ENCODE measurements around the gene AKR1C8.
"Not testable (repeated sequence)": the region's sequence is repeated elsewhere in the genome, so short reads cannot be mapped to it uniquely, and the experiment has no call there.

Gene AKR1C8

DNA sequence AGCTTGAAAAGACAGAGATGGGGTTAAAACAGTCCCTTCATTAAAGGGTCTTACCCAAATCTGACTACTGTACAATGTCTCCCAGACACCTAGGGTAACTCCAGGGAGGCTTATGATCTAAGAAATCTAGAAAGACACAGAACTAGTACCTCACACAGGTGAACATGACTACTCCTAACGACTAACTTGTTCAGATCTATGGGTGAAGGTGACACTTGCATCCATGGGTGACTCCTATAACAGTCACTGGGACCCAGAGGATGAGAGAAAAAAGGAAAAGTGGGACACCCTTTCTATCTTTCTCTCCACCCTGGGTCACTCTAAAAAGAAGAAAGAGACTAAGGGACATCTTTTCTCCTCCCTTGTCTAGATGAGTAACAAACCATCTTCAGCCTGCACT, 19.2 kb downstream of the AKR1C8 start:
- DNase-seq: no peak

DNA sequence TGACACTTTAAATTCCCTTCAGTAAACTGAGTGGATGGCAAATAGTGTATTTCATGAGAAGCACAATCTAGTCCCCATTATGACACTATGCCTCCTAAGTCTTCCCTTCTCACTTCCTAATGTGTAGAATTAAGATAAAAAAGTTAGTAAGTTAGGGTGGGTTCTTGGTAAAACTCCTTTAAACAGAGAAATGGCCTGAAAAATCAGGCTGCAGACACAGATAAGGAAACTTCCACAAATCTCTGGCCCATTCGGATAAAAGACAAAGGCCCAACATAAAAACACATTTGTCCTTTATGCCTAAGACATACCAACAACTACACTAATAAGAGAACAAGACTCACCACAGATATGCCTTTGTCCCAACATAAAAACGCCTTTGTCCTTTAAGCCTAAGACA, 21.5 kb downstream of the AKR1C8 start:
- DNase-seq: no peak

DNA sequence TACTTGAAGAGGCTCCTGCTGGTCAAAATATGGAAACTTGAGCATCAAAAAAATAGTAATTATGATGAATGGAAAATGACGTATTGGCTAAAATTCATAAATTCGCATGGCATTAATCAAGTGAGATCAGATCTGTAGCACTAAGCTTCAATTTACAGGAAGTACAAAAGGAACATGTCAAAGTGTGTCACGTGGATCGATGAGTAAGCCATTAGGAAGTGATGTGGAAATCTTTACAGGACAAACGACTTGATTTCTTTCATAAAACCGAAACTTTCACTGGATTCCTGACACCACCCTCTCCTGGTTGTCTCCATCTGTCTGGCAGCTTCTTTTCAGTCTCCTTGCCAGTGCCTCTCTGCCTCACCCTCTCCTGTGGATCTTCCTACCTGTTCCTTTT, 25.8 kb downstream of the AKR1C8 start:
- no peak for DNase-seq

DNA sequence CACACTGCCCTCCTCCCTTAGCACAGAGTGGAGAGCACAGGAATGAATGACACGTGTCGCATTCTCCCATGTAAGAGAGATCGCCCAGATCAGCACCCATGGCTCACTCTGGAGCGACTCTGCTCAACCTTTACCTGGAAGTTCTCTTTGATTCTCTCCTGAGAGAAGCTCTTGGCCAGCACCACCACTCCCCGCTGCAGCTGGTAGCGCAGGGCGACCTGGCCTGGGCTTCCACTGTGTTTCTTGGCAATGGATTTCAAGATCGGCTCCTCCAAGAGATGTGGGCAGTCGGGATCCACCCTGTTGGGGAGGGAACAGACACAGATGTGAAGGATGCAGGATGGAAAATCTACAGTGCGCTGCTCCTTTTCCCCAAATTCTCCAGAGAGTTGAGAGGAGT, 27.4 kb downstream of the AKR1C8 start:
- no peak for DNase-seq

DNA sequence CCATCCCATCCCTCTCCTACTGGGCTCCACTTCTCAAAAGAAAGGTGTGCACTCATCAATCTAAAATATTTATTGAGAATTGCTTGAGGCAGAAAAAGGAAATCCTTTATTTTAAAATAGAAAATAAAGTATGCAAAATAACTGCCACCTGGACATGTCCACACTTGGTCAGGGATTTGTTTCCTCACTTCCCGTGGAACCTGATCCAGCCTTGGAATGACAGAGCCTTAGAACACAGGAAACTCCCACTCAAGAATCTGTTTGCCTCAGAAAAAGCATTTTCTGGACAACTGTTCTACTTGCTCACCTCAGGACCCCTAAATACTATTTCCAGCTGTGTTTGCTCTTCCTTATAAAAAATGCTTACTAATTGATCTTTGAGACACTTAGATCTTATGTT, 29.0 kb downstream of the AKR1C8 start:
- DNase-seq: no peak

DNA sequence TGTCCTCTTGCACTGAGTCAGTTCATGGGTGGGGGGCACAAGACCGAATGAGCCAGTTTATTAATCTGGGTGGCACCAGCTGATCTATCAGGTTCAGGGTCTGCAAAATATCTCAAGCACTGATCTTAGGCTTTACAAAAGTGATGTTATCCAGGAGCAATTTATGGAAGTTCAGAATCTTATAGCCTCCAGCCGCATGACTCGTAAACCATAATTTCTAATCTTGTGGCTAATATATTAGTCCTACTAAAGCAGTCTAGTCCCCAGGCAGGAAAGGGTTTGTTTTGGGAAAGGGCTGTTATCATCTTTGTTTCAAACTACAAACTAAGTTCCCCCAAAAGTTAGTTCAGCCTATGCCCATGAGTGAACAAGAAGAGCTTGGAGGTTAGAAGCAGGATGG, 33.9 kb downstream of the AKR1C8 start:
- DNase-seq: no peak

DNA sequence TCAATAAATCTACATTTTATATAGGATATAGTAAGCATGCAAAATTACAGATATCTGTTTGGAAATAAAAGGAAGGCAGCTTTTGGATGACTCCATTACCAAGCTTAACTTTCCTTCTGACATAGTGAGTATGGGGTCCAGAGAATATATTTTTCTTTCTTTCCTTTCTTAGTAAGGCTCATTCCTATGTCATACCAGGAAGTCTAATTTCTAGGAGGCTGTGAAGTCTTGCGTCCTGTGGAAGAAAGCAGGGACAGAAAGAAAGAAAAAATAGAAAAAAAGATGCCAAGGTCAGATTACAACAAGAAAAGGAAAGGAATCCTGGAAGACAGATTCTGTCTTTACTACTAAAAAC, 36.3 kb downstream of the AKR1C8 start:
- DNase-seq: no peak

DNA sequence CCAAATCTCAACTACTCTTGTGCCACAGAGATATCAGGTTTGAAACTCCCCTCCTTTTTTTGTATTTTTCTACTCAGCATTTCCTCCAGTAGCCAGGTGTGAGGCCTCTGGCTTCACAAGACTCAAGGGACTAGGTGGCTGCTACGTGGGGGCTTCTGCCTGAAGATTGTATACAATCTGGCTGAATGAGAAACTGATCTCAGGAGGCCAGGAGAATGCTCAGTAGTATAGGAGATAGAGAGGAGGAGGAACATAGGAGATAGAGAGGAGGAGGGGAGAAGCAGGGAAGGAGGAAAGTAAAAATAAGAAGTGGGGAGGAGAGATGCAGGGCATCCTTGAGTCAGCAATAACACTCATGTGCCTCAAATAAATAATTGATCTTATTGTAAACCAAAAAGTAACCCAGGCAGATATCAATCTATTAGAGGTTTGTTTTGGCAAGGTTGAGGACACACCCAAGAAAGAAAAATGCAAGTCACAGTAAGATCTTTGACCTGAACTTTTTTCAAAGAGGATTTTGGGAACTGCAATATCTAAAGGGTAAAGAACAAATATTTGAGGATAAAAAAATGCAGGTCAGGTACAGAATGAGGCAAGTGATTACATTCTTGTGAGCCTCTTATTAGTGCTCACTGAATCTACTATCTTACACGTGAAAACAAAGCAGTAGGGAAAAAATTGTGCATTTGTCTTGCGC, 36.8 kb downstream of the AKR1C8 start:
- no peak for DNase-seq

DNA sequence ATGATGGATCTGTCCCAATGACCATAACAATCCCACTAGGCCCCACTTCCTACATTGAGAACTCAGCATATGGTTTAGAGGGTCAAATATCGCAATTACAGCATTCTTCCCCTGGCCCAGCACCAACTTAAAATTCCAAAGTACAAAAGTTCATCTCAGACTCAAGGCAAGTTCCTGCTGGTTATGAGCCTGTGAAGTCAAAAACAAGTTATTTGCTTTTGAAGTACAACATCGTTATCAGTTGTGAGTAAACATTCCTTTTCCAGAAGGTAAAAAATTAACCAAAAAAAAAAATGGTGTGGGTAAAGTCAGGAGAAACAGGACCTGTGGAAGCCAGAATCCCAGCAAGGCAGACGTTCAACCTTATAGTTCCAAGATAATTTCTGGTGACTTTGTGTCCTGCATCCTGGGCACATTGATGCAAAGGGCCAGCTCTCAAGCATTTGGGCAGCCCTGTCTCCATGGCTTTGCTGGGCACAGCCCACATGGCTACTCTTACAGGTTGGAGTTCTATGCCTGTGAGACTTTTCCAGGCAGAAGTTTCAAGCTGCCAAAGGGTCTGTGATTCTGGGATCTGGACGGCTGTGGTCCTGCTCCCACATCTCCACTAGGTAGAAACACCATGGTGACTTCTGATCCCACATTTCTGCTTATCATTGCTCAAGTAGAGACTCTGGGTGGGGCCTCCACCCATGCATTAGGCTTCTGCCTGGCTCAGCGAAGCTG, 37.5 kb downstream of the AKR1C8 start:
- DNase-seq: no peak

DNA sequence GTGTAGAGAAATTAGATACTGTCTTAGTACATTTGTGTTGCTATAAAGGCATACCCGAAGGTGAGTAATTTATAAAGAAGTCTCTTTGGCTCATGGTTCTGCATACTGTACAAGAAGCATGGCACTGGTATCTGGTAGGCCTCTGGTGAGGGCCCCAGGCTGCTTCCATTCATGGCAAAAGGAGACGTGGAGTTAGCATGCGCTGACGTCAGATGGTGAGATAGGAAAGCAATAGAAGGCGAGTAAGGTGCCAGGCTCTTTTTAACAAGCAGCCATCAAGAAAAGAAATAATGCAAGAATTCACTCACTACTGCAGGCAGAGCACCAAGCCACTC, 38.1 kb downstream of the AKR1C8 start:
- DNase-seq: no peak

DNA sequence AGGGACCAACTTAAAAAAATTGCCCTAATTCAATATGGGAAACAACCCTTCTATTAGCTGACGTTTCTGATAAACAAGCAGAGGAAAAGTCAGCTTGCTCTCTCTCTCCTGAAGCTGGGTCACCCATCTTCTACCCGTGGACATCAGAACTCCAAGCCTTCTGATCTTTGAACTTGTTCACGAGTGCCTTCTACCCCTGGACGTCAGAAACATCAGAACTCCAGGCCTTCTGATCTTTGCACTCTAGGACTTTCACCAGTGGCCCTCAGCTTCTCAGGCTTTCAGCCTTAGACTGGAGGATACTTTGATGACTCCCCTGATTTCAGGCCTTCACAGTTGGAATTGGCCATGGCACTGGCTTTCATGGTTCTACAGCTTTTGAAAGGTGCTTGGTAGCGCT, 41.8 kb downstream of the AKR1C8 start:
- no peak for DNase-seq

DNA sequence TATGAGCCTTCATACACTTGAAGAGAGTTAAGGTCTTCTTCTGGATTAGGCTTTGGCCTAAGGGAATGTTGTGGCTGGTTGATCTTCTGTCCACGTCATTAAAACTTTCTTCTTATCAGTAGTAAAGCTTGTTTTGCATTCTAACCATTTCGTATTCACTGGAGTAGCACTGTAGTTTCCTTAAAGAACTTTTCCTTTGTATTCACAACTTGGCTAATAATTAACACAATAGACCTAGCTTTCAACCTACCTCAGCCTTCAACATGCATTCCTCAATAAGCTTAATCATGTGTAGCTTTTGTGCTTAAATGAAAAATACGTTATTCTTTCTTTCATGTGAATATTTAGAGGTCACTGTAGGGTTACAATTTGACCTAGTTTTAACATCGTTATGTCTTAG, 42.8 kb downstream of the AKR1C8 start:
- DNase-seq: no peak

DNA sequence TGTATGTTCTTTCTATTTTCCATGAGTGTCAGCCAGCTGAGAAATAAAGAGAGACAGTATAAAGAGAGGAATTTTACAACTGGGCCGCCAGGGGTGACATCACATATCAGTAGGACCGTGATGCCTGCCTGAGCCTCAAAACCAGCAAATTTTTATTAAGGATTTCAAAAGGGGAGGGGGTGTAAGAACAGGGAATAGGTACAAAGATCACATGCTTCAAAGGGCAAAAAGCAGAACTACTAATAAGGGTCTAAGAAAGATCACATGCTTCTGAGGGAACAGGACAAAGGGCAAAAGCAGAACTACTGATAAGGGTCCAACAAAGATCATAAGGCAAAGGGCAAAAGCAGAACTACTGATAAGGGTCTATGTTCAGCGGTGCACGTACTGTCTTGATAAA, 47.3 kb downstream of the AKR1C8 start:
- not testable (repeated sequence) for DNase-seq

DNA sequence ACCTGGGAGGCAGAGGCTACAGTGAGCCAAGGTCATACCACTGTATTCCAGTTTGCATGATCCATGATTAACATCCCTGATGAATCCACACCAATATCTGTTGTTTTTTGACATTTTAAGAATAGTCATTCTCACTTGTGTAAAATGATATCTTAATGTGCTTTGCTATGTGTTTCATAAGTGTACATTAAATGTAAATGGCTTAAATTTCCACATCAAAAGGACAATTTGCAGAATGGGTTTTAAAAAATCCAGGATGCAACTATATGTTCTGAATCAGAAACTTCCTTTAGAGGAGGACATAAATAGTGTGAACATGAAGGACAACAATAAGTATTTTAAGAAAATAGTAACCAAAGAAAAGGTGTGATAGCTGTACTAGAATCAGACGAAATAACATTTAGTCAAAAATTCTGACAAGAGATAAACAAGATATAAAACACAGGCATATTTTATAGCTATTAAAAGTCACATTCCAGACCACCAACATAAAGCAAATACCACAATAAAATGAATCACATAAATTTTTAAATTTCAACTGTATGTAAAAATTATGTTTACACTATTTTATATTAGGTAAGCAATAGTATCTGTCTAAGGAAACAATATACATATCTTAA, 48.4 kb downstream of the AKR1C8 start:
- DNase-seq: no peak

DNA sequence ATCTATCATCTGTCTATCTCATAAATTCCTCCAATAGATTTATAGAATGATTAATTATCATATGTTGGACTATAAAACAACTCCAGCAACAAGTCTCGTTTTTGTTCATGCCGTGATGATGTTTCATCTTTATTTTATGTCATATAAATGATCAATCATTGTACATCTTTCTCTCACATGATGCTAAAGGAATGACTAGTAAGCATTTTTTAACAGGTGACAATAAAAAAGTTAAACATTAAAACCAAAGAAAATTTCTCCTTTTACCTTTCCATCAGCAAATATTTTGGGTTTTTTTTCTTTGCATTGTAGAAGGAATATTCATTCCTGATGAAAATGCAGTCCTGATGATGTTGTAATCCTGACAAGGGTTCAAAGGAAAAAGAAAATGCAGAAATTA, 49.4 kb downstream of the AKR1C8 start:
- DNase-seq: no peak

DNA sequence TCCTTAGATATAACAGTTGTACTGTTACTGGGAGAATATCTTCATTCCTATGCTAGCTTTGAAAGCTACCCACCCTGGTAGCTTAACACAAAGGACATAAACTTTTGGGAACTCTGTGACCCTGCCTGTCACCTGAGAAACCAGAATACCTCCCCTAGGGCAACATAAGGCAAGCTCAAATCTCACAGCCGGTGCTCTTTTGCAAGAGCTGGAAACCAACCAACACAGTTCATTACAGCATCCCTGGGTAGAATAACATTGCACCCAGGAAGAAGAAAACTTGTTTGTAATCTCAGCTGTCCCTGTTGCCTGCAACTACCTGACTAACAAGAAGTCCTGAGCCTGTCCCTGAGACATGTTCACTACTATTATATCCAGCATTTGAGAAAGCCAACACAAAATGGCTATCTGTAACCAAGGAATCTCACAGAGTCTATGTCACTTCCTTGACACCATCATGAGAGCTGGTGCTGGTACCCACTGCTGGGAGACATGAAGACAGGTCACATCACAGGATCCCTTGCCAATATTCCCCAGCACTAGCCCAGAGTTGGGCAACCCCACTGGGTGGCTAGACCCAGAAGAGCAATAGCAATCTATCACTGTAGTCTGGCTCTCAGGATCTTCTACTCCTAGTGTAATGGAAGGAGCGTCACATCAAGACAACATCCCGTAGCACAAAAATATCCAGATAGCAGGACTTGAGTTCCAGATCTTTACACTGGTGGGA, 59.5 kb downstream of the AKR1C8 start:
- DNase-seq: no peak

DNA sequence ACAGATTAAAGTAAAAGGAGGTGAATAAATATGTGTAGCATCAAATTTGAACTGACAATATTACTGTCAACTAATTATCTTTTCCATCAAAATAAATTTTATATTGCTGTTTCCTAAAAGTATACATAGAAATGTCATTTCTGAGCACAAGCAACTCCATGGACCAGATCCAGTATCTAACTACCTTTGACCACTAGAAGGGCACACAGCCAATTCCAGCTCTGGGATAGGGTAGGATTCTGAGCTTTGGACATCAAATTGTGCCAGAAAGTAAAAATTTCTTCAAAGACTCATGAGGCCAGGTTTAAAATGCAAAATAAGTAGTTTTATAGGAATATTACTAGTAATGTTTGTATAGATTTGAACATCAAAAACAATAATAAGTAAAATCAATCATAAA, 61.1 kb downstream of the AKR1C8 start:
- DNase-seq: no peak

DNA sequence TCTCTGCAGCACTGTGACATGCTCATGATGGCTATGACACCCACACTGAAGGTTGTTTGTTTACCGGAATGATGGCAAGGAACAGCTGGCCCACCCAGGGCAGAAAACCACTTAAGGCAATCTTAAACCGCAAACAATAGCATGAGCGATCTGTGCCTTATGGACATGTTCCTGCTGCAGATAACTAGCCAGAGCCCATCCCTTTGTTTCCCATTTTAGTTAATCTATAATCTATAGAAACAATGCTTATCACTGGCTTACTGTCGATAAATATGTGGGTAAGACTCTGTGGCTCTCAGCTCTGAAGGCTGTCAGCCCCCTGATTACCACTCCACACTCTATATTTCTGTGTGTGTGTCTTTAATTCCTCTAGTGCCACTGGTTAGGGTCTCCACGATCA, 65.0 kb downstream of the AKR1C8 start:
- not testable (repeated sequence) for DNase-seq

DNA sequence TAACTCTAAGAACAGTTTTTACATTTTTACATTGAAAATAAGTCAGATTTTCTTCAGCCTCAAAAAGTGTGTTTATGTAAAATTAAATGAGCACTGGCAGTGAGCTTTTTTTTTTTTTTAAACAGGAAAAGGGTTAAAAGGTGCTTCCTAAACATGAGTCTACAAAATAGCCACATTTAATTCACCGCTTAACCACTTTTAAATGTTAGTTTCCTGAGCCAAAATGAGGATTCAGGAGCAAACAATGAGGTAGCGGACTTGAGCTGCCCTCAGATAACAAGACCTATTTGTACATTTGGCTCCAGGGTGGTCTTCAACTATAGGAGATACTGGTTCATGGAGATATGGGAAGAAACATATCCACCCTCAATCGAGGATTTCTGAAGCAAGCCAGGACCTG, 67.9 kb downstream of the AKR1C8 start:
- DNase-seq: no peak

DNA sequence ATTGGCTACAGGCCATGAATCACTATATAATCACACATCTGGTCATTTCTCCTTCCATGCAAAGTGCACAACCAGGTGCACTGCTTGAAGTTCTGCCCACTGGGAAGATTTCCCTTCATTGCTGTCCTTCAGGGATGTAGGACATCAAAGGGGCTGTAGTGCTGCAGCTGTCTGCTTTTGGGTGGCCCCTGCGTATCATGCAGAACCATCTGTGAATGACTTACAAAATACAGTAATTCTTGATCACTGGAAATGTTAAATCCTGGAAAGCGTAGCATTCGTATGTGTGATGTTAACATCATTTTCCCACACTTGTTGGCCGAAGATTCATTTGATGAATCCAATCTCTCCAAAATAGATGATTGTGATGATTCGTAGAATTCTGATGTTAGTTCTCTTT, 68.3 kb downstream of the AKR1C8 start:
- DNase-seq: no peak

DNA sequence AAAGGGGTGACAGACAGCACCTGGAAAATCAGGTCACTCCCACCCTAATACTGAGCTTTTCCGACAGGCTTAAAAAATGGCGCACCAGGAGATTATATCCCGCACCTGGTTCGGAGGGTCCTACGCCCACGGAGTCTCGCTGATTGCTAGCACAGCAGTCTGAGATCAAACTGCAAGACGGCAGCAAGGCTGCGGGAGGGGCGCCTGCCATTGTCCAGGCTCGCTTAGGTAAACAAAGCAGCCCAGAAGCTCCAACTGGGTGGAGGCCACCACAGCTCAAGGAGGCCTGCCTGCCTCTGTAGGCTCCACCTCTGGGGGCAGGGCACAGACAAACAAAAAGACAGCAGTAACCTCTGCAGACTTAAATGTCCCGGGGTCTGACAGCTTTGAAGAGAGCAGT, 75.1 kb downstream of the AKR1C8 start:
- DNase-seq: not testable (repeated sequence)

DNA sequence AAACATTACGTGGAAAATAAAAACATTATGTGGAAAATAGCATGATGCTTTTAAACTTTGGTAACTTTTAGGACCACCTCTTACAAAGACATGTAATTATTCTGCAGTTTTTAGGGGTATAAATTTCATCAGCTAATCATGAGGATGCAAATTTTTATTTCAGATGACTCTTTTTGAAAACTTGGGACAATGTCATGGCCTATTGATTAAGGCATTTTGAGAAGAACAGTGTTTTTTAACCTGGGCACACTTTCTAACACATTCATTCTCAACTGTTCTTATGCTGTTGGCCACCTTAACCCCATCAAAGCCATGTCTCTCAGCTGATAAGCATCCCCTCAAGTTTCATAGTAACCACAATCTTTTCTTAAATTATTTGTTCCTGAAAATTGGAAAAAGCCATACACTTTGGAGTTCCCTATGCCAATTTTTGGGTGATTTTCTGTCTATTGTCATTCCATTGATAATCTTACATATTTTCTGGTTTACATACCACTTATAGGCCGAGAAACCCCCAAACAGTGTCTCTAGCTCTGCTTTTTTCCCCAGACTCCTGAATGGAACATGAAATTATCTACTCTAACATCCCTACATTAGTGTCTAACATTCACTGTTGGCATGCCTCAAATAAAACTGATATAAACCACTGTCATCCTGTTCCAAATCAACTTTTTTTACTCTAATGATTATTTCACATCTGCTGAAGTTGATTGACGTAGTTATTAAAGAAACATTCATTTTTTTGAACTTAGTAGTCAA, 76.1 kb downstream of the AKR1C8 start:
- DNase-seq: no peak

DNA sequence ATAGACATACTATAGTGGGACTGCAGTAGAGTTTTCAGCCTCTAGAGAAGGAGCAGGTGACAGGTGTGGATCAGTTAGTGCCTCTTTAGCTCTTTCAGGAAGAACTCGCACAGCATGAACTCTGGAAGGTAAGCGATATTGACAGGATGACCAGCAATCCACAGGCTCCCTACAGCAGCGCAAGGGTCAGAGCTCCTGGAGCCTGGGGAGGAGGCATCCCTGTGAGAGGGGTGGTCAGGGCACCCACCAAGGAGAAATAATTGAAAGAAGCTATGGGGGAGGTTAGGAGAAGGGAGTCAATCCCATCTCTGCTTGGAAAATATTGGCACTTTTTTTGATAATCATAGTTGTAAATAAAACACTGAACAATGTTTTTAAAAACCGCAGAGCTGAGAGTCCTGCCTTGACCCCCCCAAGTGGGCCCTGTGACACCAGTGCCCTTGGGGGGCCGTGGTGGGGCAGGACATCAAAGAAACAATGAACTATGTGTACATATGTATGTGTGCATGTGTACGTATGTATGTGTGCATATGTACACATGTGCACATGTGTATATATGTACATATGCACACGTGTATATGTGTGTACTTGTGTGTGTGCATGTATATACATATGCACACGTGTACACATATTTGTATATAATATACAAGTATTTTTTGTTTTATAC, 77.0 kb downstream of the AKR1C8 start:
- no peak for DNase-seq
